IPS-15b (cell line): ENCODE data around the gene OR2J2.
"Not testable (repeated sequence)": the region's sequence is repeated elsewhere in the genome, so short reads cannot be mapped to it uniquely, and the experiment has no call there.

Experiments used
- H3K27me3 ChIP-seq: one replicate; pipeline ENCODE4 v1.6.1; 2013; ENCODE audit warnings: low read length; ENCODE audit not compliant: control insufficient read depth, insufficient read depth
- H3K36me3 ChIP-seq: one replicate; pipeline ENCODE4 v1.6.1; 2013; ENCODE audit warnings: low read length; ENCODE audit not compliant: control insufficient read depth, insufficient read depth
- H3K4me1 ChIP-seq: one replicate; pipeline ENCODE4 v1.6.1; 2013; ENCODE audit warnings: mild to moderate bottlenecking, low read length; ENCODE audit not compliant: control insufficient read depth, insufficient read depth
- H3K4me3 ChIP-seq: one replicate; pipeline ENCODE4 v1.5.1; 2013; ENCODE audit warnings: low read depth, low read length
- H3K9ac ChIP-seq: one replicate; pipeline ENCODE4 v1.6.1; 2013; ENCODE audit warnings: low read depth, mild to moderate bottlenecking, low read length
- H3K9me3 ChIP-seq: one replicate; pipeline ENCODE4 v1.6.1; 2013; ENCODE audit warnings: mild to moderate bottlenecking, low read length; ENCODE audit not compliant: control insufficient read depth, insufficient read depth

The OR2J2 gene

DNA sequence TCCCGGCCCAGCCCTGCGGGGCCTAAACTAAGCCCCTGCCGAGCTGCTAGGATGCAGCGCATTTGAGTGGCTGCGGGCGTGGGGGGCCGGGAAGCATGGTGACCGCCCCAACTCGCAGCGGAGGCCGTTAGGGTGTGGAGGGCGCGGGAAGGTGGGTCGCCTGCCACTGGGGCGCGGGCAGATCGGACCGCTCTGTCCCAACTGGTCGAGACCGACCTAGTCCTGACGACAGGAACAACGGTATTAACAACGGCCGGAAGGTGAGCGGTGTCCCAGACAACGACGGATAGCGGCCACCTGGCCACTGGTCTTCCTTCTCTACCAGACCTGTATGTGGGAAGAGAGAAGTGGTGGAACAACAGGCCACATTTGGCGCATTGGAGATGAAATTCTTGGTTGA, 10.8 kb upstream of the OR2J2 start:
- not testable (repeated sequence) for H3K27me3 ChIP-seq, H3K4me3 ChIP-seq, H3K36me3 ChIP-seq, H3K9ac ChIP-seq, H3K4me1 ChIP-seq, H3K9me3 ChIP-seq

- not testable (repeated sequence) for H3K9ac ChIP-seq, H3K27me3 ChIP-seq, H3K9me3 ChIP-seq
These were observed 5.1 kb upstream of the OR2J2 start for GRCh38 chr6:29165571-29165970.

DNA sequence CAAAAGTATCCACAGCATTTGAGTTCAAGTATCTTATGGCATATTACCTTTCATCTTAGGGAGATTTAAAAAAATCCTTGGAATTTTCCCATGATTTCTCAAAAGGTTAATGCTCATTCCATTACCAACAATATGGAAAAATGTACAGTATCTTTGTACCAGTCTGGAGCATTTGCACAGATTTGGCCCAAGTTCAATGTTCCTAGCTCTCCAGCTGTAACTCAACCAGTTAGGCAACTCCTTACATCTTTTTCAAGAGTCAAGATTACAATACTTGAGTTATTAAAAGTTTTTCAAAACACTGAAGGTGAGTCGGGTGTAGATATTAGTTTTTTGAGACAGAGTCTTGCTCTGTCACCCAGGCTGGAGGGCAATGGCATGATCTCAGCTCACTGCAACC, 1.0 kb downstream of the OR2J2 start:
- Histone ChIP-seq H3K36me3 (no peaks in the 10 kb centered on the region), H3K9me3 (no peaks in the 10 kb centered on the region), H3K4me1 (no peaks in the 10 kb centered on the region), H3K4me3 (no peak overlapping the region), H3K9ac (no peak overlapping the region), H3K27me3 (no peaks in the 10 kb centered on the region)

More at GRCh38 chr6:29165571-29165970, 5.1 kb upstream of the OR2J2 start:
- not testable (repeated sequence) for H3K4me1 ChIP-seq, H3K4me3 ChIP-seq, H3K36me3 ChIP-seq

DNA sequence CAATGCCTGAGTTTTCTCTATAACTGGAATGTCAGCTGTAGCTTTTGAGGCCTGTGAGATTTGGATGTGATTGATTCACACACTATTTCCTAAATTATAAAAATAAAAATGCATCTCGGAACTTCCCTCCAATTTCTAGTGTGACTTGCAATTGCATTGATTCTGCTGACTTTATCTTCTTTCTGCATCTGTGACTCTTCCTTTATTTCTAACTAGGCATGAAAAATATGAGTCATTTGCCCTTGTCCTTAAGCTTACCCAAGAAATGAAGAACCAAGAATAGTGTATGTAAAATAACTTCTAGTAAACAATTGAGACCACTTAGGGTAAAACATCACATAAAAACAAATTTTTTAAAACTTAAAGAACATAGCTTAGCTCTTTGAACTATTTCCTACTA, 12.9 kb downstream of the OR2J2 start:
- Histone ChIP-seq H3K4me3 (no peak overlapping the region), H3K9me3 (no peaks in the 10 kb centered on the region), H3K36me3 (no peaks in the 10 kb centered on the region), H3K27me3 (no peaks in the 10 kb centered on the region), H3K4me1 (no peaks in the 10 kb centered on the region), H3K9ac (no peak overlapping the region)

GRCh38 chr6:29188659-29189058, 18.0 kb downstream of the OR2J2 start:
- H3K9ac ChIP-seq, H3K4me1 ChIP-seq, H3K9me3 ChIP-seq, H3K4me3 ChIP-seq, H3K36me3 ChIP-seq, H3K27me3 ChIP-seq: not testable (repeated sequence)

DNA sequence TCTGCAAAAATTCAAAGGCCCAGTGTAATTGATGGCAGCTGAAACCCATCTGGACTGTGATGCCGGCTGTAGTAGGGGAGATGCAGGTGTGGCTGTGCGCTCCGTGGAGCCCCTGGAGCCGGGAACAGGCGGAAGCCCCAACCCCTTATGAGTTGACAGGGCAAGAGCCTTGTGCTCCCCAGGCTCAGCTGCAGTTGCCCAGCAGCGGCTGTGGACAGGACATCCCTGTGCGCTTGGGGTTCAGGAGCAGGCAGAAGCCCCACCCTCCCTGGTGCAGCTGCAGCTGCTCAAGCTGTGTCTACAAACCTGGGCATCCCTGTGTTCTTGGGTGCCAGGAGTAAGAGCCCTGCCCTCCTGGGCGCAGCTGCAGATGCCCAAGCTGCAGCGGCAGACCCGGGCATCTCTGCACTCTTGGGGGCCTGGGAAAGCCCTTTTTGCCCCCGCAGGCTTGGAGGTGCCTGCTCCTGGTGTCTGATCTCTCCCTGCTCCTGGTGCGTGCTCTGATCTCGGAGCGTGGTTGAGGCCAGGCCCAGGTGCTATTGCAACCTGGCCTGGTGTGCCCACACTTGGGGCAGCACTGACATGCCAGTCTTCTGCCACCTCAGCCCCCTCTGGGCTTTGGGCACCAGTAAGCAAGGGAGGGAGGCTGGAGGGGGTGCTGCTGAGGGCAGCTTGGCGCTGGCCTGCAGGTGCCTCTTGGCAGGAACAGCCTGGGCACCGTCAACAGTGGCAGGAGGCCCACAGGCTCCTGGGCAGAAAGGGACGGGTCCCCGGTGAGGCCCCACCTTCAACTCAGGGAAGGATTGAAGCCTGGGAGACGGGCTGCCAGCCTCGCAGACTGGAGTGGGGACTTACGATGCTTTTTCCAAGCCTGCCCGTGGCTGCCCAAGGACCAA, 30.3 kb downstream of the OR2J2 start:
- H3K27me3 ChIP-seq, result no peaks in the 10 kb centered on the region
- H3K4me1 ChIP-seq, result no peaks in the 10 kb centered on the region
- no peaks in the 10 kb centered on the region for H3K36me3 ChIP-seq
- H3K9ac ChIP-seq, result no peak overlapping the region
- no peak overlapping the region for H3K4me3 ChIP-seq
- H3K9me3 ChIP-seq, result peaks cover 7% of the 10 kb centered on the region

GRCh38 chr6:29201966-29202365, 31.3 kb downstream of the OR2J2 start:
- Histone ChIP-seq H3K36me3 (no peaks in the 10 kb centered on the region), H3K4me3 (no peak overlapping the region), H3K9ac (no peak overlapping the region), H3K27me3 (no peaks in the 10 kb centered on the region), H3K4me1 (no peaks in the 10 kb centered on the region), H3K9me3 (peaks cover 7% of the 10 kb centered on the region)

DNA sequence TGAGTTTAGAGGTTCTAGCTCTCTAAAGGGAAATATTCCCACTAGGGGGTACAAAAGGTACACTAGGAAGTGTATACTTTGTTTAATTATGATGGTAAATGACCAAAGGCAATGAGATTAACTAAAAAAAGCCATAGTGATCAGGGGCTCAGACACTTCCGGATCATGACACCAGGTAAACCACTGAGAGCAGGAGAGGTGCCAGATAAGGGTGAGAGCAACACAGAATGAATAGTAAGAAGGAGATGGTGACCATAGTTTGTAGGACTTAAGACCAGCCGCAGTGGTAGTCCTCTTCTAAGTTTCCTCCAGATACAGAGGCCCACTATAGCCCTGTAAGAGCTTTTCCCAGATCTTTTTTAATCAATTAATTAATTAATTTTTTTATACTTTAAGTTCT, 40.8 kb downstream of the OR2J2 start:
- Histone ChIP-seq H3K4me3 (no peak overlapping the region), H3K9me3 (no peaks in the 10 kb centered on the region), H3K9ac (no peak overlapping the region), H3K27me3 (no peaks in the 10 kb centered on the region), H3K4me1 (no peaks in the 10 kb centered on the region), H3K36me3 (no peaks in the 10 kb centered on the region)

- no peaks in the 10 kb centered on the region for H3K36me3 ChIP-seq
- no peak overlapping the region for H3K4me3 ChIP-seq
- H3K9me3 ChIP-seq, result no peaks in the 10 kb centered on the region
- H3K27me3 ChIP-seq, result no peaks in the 10 kb centered on the region
- no peak overlapping the region for H3K9ac ChIP-seq
- no peaks in the 10 kb centered on the region for H3K4me1 ChIP-seq
These were observed 45.8 kb downstream of the OR2J2 start for GRCh38 chr6:29216528-29216927.

- H3K36me3 ChIP-seq, H3K27me3 ChIP-seq, H3K9ac ChIP-seq, H3K9me3 ChIP-seq, H3K4me1 ChIP-seq, H3K4me3 ChIP-seq: not testable (repeated sequence)
These were observed 46.5 kb downstream of the OR2J2 start for GRCh38 chr6:29217242-29217641.

- not testable (repeated sequence) for H3K27me3 ChIP-seq, H3K9ac ChIP-seq, H3K36me3 ChIP-seq, H3K4me3 ChIP-seq, H3K9me3 ChIP-seq, H3K4me1 ChIP-seq
These were observed 47.3 kb downstream of the OR2J2 start for GRCh38 chr6:29218056-29218455.
